Measurements from ENCODE around the gene GATM.

- no peak for TF ChIP-seq CTCF (IDR thresholded peaks at IDR 0.05 in 2 of 3, conservative IDR thresholded peaks at IDR 0.05 in 1 of 3; ENCODE audit: control insufficient read depth in 2 of 3, extremely low read depth in 1 of 3, insufficient read depth in 1 of 3, low read depth in 3 of 3, low read length in 3 of 3)
- no peak for TF ChIP-seq POLR2AphosphoS2 (IDR thresholded peaks at IDR 0.05; ENCODE audit: low read depth, low read length)
- no peak for TF ChIP-seq DPF2 (IDR thresholded peaks at IDR 0.05)
- TF ChIP-seq EZH2 (IDR thresholded peaks at IDR 0.05; ENCODE audit: borderline replicate concordance, control insufficient read depth, low read depth, low read length): no peak
- TF ChIP-seq POLR2AphosphoS5 (IDR thresholded peaks at IDR 0.05; ENCODE audit: low read length): no peak
- TF ChIP-seq CREB1 (IDR thresholded peaks at IDR 0.05; ENCODE audit: low read depth): no peak
- TF ChIP-seq PAX5 (IDR thresholded peaks at IDR 0.05; ENCODE audit: borderline replicate concordance, low read depth, low read length): no peak
- no peak for TF ChIP-seq ATF3 (IDR thresholded peaks at IDR 0.05; ENCODE audit: borderline replicate concordance, extremely low read depth, low read depth, low read length)
- no peak for TF ChIP-seq SMC3 (IDR thresholded peaks at IDR 0.05; ENCODE audit: borderline replicate concordance, low read length)
These were observed 39.9 kb downstream of the GATM start for GRCh38 chr15:45338417-45338816.

Data from GM12878 (cell line).